Measurements from ENCODE around the gene ZDHHC1. TPM values are rescaled to one million over a fixed set of nuclear protein-coding genes. Genes with fewer than 3 reads are reported as not detected.

Gene ZDHHC1
- total RNA-seq, 4 donors from 2014 or later, result 33.3 to 63.8 (median 50.9) TPM

GRCh38 chr16:67397036-67397801 is 19.1 kb downstream of the ZDHHC1 start:
- intact Hi-C loops (cut with DNase I), result no loop called here
- WGBS, 2 donors, result 59 to 75% methylated on average over 9 to 14 of the region's 15 CpGs
- Histone ChIP-seq H3K36me3 (no peaks in the 10 kb centered on the region), H3K4me1 (peaks cover 29 to 67% of the 10 kb centered on the region in 2 donors), H3K9me3 (no peaks in the 10 kb centered on the region), H3K27ac (peak overlapping the region in 1 of 3 donors; percentile 2), H3K27me3 (no peaks in the 10 kb centered on the region), H3K4me3 (replicated peaks in 1 of 3) (no peak overlapping the region)
- TF ChIP-seq POLR2A (IDR thresholded peaks at IDR 0.05), result no peak
- no peak for TF ChIP-seq CTCF (IDR thresholded peaks at IDR 0.05)
- no peak for DNase-seq

DNA sequence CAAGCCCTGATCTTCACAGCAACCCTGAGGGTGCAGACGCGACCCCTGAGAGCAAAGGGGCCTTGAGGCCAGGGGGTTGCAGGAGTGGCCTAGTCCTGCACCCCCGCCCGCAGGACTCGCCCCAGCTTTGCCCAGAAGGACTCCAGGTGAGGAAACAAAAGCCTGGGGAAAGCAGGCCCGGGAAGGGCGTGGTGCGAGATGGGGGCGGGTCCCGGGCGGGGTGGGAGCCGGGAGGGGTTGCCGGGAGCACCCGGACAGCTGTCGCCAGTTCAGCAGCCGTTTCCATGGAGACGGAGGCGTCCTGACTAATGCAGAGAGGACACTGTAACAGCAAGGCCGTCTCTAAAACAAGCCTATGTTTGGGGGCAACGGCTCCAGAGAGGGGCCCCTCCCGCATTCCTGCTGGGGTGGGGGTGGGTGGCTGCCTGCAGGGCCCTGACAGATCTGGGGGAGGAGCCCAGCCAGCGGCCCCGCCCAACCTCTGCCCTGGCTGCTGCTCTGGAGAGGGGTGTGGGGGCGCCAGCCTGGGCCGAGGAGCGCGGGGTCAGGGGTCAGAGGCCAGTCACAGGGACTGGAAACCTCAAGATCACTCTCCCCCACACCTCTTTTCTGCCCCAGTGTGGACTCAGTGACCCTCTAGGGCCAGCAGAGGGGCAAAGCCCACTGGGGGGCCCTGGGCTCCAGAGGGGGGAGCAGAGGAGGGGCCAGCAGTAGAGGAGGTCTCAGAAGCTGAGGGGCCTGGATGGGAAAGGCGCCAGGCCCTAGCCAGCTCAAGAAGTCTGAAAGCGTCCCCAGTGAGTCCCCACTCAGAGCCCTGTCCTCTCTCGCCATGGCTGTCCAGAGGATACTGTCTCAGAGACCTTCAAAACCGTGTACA is 19.9 kb downstream of the ZDHHC1 start:
- TF ChIP-seq POLR2A (IDR thresholded peaks at IDR 0.05) (no peak), CTCF (IDR thresholded peaks at IDR 0.05) (no peak)
- peaks cover 29 to 73% of the 10 kb centered on the region in 2 donors for H3K4me1 ChIP-seq
- H3K4me3 ChIP-seq (replicated peaks in 1 of 3), result no peak overlapping the region
- WGBS, 2 donors, result 20 to 23% methylated on average over 19 to 26 of the region's 31 CpGs
- no peak overlapping the region for H3K27ac ChIP-seq
- H3K27me3 ChIP-seq, result no peaks in the 10 kb centered on the region
- DNase-seq, result peak; percentile 37 to 43
- H3K36me3 ChIP-seq, result no peaks in the 10 kb centered on the region
- H3K9me3 ChIP-seq, result no peaks in the 10 kb centered on the region
- intact Hi-C loops (cut with DNase I), result no loop called here

GRCh38 chr16:67395458-67396158 is 20.7 kb downstream of the ZDHHC1 start:
- intact Hi-C loops (cut with DNase I), result no loop called here
- Histone ChIP-seq H3K36me3 (no peaks in the 10 kb centered on the region), H3K27ac (no peak overlapping the region), H3K4me3 (replicated peaks in 1 of 3) (no peak overlapping the region), H3K4me1 (peaks cover 29 to 73% of the 10 kb centered on the region in 2 donors), H3K9me3 (no peaks in the 10 kb centered on the region), H3K27me3 (no peaks in the 10 kb centered on the region)
- no peak for DNase-seq
- TF ChIP-seq CTCF (IDR thresholded peaks at IDR 0.05) (no peak), POLR2A (IDR thresholded peaks at IDR 0.05) (no peak)
- WGBS, 2 donors, result 76 to 94% methylated on average over 6 to 13 of the region's 13 CpGs

DNA sequence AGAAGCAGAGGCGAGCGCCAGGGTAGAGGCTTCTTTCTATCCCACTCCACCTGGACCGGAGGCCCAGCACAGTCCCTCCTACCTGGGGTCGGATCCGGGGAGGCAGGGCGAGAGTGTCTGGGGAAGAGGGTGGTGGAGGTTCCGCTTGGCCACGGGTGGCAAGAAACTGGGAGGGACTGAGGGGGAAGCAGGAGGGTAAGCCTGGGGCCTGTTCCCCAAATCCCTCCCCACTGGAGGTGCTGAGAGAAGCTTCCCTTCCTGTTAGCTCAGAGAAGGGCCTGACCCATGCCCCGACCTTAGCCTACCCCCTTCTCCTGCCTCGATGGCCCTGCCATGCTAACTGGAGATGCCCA is 21.2 kb downstream of the ZDHHC1 start:
- H3K27ac ChIP-seq, result no peak overlapping the region
- H3K9me3 ChIP-seq, result no peaks in the 10 kb centered on the region
- H3K36me3 ChIP-seq, result no peaks in the 10 kb centered on the region
- no peak for DNase-seq
- no peaks in the 10 kb centered on the region for H3K27me3 ChIP-seq
- H3K4me3 ChIP-seq (replicated peaks in 1 of 3), result no peak overlapping the region
- intact Hi-C loops (cut with DNase I), result no loop called here
- TF ChIP-seq CTCF (IDR thresholded peaks at IDR 0.05) (no peak), POLR2A (IDR thresholded peaks at IDR 0.05) (no peak)
- peaks cover 29 to 73% of the 10 kb centered on the region in 2 donors for H3K4me1 ChIP-seq
- 68 to 84% methylated on average over 8 to 10 of the region's 10 CpGs for WGBS, 2 donors

All from thyroid gland (tissue), 4 donors.